GM21528 (cell line): ENCODE measurements around the gene STAT3.
"Not testable (repeated sequence)": the region's sequence is repeated elsewhere in the genome, so short reads cannot be mapped to it uniquely, and the experiment has no call there.

Experiments
- ATAC-seq: cut with Tn5 transposase; IDR thresholded peaks from one replicate; pipeline ENCODE4 v1.9.1; 2021; ENCODE audit warnings: mild to moderate bottlenecking, moderate library complexity; ENCODE audit not compliant: unreplicated experiment, low FRiP score

STAT3 gene

DNA sequence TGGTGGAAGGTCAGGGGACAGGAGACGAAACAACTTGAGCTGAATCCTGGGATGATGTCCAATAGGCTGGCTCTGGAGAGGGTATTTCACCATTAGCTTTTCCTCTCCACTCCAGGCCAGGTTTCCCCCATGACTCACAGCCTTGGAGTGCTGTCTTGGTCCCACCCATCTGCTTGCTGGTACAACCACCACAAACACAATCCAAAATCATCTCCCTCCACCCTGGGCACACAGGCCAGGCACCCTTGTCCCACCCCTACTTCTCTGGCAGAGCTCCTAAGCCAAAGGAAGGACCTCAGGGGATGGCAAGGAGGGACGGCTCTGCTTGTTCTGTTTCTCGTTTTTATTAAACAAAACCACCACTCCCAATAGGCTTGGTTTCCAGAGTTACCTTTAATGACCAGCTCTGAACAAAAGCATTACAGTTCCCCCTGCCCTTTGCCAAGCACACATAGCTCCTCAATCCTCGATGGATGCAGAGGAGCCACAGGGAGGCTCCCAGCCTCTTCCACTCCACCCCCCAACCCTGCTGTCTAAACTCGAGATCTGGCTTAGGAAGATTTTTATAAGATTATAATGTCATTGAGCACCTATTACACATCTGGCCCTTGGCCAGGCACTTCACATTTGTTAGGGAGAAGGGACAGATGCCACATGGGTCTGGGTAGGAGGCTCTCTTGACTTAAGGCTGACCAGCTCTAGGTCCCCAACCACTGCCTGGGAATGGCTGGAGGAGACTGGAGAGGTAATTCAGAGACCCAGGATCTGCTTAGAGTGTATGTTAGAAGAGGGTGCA is 21.5 kb upstream of the STAT3 start:
- ATAC-seq, result no peak

DNA sequence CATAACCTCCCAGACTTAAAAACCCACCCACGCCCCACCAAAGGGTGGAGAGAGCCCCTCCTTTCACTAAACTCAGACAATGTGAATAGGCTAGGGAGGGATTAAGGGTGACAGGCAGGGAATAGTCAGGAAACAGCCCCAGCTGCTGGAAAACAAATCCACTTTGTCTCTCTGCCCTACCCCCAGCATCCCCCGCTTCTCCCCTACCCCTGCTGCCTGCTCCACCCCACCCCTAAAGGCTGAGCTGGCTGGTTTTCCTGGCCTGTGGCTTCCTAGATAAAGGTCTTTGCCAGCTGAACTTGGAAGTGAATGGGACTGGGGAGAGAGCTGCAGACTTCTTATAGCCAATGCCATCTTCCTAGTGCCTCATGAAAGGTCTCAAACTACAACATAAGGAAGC is 19.8 kb upstream of the STAT3 start:
- ATAC-seq, result no peak

GRCh38 chr17:42407289-42407836 is 19.1 kb upstream of the STAT3 start:
- no peak for ATAC-seq

GRCh38 chr17:42406615-42407288 is 18.5 kb upstream of the STAT3 start:
- no peak for ATAC-seq

GRCh38 chr17:42405963-42406495 is 17.8 kb upstream of the STAT3 start:
- no peak for ATAC-seq

- no peak for ATAC-seq
These were observed 16.8 kb upstream of the STAT3 start for GRCh38 chr17:42405076-42405475.

- no peak for ATAC-seq
These were observed 16.2 kb upstream of the STAT3 start for GRCh38 chr17:42404326-42405055.

DNA sequence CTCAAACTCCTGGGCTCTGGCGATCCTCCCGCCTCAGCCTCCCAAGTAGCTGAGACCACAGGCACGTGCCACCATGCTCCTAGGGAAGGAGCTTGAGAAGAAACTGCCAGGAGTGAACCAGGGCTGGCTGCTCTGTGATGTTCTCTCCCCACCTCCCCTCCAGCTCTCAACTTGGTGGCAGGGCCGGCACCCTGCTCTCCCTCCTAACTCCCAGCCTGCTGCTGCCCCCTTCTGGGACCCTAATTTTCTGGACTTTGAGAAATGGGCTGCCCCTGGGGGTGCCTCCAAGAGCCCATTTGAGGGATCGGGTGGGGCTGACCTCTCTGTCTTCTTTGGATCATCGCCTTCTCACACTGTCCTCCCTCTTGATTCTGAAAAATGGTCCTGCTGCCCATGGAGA is 14.9 kb upstream of the STAT3 start:
- ATAC-seq, result no peak

DNA sequence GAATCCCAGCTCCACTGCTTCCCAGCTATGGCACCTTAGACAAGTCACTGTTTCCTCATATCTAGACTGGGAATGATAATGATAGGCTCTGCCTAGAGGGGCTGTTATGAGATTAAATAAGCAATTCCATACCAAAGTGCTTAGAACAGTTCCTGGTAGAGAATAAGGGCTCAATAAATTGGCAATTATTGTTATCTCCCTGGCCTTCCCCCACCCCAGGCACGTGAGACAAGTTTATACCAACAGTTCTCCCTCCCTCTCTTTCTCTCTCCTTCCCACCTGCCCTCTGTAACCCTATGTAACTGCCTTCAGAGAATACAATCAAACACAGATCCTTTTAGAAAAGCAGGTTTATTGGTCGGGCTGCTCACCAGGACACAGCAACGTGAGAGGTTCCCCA is 13.9 kb upstream of the STAT3 start:
- ATAC-seq, result no peak

DNA sequence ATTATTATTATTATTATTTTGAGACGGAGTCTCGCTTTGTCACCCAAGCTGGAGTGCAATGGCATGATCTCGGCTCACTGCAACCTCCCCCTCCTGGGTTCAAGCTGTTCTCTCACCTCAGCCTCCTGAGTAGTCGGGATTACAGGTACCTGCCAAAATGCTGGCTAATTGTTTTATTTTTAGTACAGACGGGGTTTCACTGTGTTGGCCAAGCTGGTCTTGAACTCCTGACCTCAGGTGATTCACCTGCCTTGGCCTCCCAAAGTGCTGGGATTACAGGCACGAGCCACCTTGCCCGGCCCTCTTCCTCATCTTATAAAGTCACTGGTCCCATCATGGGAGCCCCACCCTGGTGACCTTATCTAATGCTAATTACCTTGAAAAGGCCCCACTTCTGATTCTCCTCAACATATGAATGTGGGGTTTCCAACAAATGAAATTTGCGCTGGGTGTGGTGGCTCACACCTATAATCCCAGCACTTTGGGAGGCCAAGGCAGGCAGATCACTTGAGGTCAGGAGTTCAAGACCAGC is 12.7 kb upstream of the STAT3 start:
- ATAC-seq, result not testable (repeated sequence)

DNA sequence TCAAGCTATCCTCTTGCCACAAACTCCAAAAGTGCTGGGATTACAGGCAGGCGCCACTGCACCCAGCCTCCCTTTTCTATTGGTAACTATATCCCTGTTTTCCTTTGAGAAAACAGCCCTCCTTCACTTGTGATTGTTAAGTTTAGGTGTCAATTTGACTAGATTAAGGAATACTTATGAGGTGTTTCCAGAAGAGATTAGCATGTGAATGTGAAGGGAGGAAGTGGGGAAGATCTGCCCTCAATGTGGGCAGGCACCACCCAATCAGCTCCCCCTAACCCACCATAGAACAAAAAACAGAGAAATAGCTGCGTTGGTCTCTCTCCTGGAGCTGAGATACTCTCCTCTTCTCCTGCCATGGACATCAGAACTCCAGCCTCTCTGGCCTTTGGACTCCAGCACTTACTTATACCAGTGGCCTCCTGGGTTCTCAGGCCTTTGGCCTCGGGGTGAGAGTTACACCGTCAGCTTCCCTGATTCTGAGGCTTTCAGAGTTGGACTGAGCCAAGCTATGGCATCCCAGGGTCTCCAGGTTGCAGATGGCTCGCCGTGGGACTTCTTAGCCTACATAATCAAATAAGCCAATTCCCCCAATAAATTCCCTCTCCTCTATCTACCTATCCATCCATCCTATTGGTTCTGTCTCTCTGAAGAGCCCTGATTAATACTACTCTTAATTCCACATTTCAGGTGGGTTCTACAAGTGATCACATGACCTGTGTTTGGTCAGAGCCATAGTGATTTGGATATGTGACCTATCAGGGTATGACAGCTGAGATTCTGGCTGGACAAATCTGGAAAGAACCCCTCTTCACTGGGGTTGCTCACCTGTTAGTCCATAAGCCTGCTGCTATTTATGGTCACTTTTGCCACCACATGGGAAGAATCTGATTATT is 12.0 kb upstream of the STAT3 start:
- no peak for ATAC-seq

DNA sequence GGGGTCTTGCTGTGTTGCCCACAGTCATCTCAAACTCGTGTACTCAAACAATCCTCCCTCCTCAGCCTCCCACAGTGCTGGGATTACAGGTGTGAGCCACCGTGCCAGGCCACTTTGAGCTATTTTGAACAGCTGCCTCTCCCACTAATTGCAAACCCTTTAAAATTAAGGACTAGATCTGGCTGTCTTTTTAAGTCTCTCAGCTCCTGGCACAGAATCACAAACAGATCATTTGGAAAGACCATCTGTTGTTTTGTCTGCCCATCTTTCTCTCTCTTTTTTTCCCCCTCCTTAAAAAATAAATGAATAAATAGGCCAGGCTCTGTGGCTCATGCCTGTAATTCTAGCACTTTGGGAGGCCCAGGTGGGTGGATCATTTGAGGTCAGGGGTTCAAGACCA is 10.9 kb upstream of the STAT3 start:
- no peak for ATAC-seq

- not testable (repeated sequence) for ATAC-seq
These were observed 7.4 kb upstream of the STAT3 start for GRCh38 chr17:42395601-42396000.

DNA sequence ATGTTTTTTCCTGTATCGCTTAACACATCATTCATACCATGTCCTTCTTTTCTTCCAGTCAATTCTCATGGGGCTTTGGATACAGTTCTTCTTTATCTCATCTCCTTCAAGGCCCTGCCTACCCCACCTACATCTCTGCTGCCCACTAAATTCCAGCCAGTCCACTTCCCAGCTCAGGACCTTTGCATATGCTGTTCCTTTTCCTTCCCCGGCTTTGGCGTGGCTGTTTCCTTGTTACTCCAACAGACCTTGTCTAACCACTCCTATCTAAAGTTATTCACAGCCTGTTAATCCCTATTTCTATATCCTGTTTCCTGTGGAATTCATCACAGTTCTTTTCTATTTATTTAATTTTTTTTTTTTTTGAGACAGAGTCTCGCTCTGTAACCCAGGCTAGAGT is 6.6 kb upstream of the STAT3 start:
- no peak for ATAC-seq

- ATAC-seq, result no peak
These were observed 4.6 kb upstream of the STAT3 start for GRCh38 chr17:42392692-42393415.

GRCh38 chr17:42391439-42391838 is 3.2 kb upstream of the STAT3 start:
- not testable (repeated sequence) for ATAC-seq

GRCh38 chr17:42389899-42390298 is 1.7 kb upstream of the STAT3 start:
- ATAC-seq, result no peak

GRCh38 chr17:42389135-42389417 is 834 bp upstream of the STAT3 start:
- peak; percentile 27 for ATAC-seq

DNA sequence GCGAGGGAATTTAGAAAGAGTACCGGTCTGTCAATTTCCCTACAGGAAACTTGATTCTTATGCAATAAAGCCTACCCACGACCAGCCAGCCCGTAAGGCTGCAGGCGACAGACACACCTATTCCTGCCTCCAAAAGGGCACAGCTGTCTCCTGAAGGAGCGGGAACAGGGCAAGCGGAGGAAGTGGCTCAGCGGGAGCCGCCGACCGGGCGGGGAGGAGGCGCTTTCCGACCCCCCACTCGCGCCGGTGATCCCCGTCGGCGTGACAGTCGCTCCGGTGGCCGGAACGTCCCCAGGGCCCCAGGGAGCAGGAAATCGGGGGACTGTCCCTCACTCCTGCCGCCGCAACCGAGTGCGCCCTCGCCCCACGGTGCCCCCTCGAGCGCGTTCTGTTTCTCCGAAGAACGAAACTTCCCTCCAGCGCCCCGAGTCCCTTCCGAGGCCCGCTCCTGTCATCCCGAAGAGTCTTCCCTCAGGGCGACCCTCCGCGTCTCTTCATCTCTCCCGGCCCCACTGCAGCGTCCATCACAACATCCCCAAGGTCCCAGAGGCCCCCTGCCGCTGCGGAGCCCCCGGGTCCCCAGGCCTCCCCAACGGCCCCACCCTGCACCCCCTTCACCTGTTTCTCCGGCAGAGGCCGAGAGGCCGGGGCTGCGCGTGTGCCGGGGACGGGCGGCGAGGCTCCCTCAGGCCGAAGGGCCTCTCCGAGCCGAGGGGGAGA is 421 bp downstream of the STAT3 start:
- ATAC-seq, result peak; percentile 12
